HG03280 (cell line): ENCODE results near the gene ADAT3.
"Not testable (repeated sequence)": the region's sequence is repeated elsewhere in the genome, so short reads cannot be mapped to it uniquely, and the experiment has no call there.

ENCODE experiments used
- ATAC-seq: cut with Tn5 transposase; IDR thresholded peaks from one replicate; pipeline ENCODE4 v1.9.1; 2021; ENCODE audit warnings: mild to moderate bottlenecking, moderate library complexity; ENCODE audit not compliant: unreplicated experiment

The ADAT3 gene

DNA sequence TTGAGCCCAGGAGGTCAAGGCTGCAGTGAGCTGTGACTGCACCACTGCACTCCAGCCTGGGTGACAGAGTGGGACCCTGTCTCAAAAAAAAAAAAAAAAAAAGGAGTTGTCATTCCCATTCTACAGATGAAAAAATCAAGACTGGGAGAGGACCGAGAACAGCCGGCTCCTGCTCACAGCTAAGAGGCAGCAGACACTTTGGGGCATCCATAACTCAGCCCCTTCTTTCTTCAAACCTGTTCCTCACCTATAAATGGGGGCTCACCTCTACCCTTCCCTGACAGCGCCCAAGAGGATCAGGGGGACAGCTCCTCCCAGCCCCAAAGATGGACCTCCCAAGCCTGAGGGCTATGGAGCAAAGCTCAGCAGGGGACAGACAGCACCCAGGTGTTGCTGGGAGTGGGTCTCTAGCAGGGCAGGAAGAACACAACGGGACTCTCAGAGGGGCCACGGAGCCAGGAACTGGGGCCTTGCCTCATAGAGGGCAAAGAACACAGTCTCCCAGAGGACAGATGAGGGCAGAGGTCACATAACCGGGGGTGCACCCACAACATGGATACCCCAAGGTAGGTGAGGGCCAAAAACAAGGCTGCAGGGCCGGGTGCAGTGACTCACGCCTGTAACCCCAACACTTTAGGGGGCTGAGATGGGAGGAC is 38.4 kb upstream of the ADAT3 start:
- ATAC-seq: no peak

DNA sequence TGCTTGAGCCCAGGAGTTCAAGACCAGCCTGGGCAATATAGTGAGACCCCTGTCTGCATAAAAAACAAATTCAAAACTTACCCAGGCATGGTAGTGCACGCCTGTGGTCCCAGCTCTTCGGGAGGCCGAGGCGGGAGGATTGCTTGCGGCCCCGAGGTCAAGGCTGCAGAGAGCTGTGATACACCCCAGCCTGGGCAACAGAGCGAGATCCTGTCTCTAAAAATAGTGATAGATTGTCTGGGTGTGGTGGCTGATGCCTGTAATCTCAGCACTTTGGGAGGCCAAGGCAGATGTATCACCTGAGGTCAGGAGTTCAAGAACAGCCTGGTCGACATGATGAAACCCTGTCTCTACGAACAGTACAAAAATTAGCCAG is 37.9 kb upstream of the ADAT3 start:
- ATAC-seq: no peak

DNA sequence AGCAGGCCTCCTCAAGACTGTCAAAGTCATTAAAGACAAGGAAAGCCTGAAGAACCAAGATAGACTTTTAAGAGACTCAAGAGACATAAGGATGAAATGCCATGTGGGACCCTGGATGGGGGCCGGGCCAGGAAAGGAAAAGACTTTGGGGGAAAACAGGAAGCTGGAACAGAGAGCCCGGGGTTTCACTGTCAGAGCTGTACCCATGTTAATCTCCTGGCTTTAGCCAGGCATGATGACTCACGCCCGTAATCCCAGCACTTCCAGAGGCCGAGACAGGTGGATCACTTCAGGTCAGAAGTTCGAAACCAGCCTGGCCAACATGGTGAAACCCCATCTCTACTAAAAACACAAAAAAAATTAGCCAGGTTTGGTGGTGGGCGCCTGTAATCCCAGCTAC is 36.2 kb upstream of the ADAT3 start:
- no peak for ATAC-seq

DNA sequence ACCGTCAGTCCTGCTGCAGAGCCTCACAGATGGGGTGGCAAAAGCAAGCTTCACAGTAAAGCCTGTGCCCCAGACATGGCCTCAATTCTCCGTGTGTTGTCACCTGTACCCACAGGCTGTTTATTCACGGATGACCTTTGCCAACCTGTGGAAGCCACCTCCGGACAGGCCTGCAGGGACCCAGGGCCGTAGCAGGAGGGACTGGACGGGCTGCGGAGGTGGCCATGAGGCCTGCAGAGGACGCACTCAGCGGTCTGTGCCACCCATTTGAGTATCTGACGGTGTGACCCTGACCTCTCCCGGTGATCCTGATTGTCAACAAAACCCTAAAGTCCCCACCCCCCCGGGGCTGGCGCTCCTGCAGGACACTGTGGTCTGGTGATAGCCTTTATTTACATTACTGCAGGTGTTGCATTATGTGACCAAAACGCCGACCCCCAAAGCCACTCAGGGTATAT is 34.0 kb upstream of the ADAT3 start:
- ATAC-seq: no peak

GRCh38 chr19:1871630-1872029 is 33.6 kb upstream of the ADAT3 start:
- ATAC-seq: no peak

- ATAC-seq: no peak
These were observed 32.2 kb upstream of the ADAT3 start for GRCh38 chr19:1872807-1873523.

DNA sequence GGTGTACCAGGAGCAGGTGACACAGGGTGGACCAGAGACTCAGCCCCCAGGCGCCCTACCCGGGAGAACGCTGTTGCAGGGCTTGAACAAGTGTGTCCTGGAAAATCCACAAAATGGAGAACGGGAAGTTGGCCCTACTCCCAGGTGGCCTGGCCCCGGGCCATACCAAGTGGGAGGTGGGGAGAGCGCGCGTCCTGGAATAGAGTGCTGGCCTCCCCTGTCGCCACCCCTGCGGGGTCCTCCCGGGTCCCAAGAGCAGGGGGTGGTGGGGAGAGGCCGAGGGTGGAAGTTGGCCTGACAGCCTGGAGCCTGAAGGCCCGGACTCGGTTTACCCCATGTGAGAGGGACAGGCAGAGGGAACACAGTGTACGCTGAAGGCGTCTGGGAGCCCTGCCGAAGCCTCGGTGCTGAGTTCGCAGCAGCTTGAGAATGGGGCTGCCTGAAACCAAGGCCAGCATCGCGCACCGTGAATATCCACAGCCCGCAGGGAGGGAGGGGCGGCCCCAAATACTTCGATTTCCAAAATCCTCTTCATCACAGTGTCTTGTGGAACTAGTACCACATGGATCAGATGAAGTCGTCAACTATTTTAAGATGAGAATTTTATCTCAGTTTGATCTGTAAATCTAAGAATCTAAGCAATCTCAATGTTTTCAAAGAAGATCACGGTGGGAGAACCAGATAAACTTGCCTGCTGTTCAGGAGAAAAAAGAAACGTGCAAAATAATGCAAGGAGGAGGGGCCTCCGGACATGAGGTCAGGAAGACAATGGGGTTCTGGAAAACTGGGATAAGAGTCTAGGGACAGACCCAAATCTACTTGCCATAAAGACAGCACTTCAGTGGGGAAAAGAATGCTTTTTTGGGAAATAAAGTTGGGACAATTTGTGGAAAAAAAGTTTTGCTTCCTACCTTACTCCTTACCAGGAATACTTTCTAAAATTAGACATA is 31.4 kb upstream of the ADAT3 start:
- ATAC-seq: no peak

GRCh38 chr19:1874554-1875185 is 30.5 kb upstream of the ADAT3 start:
- no peak for ATAC-seq

GRCh38 chr19:1875265-1875645 is 29.9 kb upstream of the ADAT3 start:
- not testable (repeated sequence) for ATAC-seq

DNA sequence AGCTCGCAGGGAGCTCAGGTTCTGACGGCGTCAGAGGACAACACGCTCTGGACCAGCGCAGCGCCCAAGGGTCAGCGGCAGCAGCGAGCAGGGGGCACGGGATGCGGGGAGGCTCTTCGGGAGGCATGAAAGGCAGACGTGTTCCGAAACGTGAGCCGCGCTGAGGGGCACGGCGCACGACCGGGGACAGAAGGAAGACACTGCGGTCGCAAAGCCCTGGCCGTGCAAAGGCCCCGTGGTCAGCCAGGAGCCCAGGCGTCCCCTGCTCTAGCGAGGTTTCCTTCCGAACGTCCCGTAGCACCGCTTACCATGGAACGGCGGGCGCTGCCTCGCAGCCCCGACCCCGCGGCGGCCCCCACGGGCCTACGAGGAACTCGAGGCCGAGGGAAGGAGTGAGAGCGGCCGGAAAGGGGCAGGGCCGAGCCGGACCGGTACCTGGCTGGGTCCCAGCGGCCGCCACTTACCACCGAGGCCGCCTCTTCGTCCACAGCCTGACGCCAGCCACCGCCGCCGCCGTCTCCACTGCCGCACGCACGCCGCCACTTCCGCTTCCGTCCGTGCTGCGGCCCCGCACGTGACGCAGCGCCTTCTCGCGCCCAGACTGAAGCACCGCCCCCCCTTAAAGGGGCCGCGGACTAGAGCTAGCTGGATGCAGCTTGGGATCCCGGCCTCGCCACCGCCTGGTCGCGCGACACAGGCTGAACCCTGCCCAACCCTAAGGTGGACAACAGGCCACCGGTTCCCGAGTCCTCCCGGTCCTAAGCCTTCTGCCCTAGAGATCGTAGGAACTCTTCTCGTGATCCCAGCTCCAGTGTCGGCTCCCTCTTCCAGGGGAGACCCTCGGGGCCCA is 29.3 kb upstream of the ADAT3 start:
- peak; percentile 89 for ATAC-seq

- peak; percentile 5 for ATAC-seq
These were observed 28.5 kb upstream of the ADAT3 start for GRCh38 chr19:1876496-1877279.

DNA sequence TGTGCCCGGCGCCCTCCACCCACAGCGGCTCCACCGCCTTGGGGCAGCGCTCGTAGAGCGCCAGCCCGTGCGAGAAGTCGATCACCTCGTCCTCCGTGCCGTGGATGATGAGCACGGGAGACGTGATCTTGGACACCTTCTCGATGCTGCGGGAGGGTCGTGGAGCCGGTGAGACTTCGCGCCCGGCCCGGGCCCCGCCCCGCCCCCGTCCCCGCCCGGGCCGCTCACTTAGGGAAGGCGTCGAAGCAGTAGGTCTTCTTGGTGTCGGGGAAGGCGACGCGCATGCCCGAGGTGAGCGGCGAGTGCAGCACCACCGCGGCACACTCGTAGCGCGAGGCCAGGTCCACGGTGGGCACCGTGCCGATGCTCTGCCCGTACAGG is 27.9 kb upstream of the ADAT3 start:
- not testable (repeated sequence) for ATAC-seq

DNA sequence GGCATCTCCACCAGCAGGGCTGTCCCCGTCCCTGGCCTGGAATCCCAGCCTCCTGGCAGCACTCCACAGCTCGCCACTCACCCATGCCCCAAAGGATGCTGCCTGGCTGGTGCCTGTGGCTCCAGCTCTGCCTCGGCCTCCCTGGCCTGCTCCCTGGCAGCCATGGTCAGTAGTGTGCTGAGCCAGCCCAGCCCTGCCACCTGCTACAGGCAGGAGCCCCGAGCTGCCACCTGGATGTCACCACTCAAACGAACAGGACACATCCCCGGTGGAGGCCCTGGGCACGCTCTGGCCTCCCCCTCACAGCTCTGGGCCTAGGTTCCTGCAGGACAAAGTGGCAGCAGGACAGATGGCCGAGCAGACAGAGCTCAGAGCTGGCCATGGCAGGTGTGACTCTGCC is 26.6 kb upstream of the ADAT3 start:
- not testable (repeated sequence) for ATAC-seq

GRCh38 chr19:1879982-1880381 is 25.2 kb upstream of the ADAT3 start:
- ATAC-seq: not testable (repeated sequence)

DNA sequence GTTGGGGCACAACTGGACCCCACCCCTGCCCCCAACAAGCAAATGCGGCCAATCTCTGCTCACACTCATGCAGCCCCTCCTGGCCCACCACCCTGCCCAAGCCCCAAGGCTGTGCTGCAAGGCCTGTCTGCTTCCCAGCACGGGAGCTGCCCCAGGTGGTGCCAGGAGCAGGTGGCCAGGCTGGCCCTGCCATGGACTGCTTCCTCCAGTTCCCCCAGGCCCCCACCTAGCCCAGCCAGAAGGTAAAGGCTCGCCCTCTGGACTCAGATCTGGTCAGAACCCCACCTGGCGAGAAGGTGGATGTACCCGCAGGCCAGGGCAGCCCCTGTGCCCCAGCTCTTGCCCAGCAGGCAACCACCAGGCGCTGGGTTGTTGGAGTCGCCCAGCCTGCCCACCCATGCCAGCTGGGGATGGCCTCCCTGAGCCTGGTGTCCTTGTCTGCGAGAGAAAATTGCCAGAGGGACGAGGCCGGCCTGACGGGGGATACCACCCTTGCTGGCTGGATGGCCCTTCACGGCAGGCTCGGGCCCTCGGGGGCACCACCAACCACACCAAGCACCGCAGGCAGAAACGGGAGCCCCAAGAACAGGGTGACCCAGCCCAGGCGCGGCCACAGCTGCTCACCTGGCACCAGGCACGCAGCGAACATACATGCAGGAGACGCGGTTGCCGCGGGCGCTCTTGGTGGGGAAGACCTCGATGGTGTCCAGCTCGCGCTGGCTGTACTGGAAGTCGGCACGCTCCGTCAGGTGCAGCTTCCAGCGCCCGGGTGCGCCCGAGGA is 24.4 kb upstream of the ADAT3 start:
- ATAC-seq: no peak

GRCh38 chr19:1881393-1882088 is 23.7 kb upstream of the ADAT3 start:
- not testable (repeated sequence) for ATAC-seq

DNA sequence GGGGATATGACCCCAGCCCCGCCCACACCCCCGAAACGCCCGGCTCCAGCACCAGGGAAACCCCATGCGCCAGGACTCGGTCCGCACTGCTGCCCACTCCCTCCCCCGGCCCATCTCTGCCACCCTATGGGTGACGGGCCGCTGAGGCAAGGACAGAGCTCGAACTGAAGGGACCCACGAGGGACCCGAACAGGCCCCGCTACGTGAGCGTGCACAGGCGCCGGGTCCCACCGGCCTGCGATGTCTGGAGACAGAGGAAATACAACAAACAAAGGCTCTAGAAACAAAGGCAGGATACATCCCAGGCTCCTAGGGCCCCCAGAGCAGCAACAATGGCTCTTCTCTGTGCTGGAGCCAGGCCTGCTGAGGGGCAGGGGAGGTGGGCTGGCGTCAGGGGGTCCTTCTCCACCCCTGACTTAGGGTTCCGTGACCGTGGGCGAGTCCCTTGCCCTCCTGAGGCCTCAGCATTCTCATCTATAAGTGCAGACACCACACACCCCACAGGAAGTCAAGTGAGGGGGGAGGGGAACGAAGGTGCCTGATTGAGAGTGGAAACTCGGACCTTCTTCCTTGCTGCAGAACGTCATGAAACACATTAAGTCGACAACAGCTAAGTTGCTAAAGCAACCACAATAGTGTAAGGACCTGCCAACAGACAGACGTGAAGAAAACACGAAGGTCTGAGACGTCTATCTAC is 23.0 kb upstream of the ADAT3 start:
- ATAC-seq: no peak
